ENCODE data around the gene LRRTM3. TPM values are rescaled to one million over a fixed set of nuclear protein-coding genes. Genes with fewer than 3 reads are reported as not detected.

LRRTM3 gene
- total RNA-seq, 6 donors from 2014 or later, result not detected

DNA sequence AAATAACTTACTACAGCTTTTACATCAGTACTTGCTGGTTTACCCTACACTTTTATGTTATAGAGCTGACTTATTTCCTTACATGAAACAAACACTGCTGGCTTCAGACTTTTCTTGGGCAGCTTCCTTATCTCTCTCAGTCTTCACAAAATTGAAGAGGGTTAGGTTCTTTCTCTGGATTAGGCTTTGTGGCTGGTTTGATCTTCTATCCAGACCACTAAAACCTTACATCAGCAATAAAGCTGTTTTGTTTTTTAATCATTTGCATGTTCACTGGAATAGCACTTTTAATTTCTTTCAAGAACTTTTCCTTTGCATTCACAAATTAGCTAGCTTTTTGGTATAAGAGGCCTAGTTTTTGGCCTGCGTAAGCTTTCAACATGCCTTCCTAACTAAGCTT lies 218.7 kb downstream of the LRRTM3 start:
- Histone ChIP-seq H3K27ac (no peak overlapping the region), H3K9me3 (no peaks in the 10 kb centered on the region), H3K4me1 (no peaks in the 10 kb centered on the region), H3K36me3 (no peaks in the 10 kb centered on the region), H3K4me3 (no peak overlapping the region), H3K27me3 (no peaks in the 10 kb centered on the region)
- 71 to 98% methylated on average over 1 of the region's 1 CpG for WGBS, 2 donors
- TF ChIP-seq EP300 (IDR thresholded peaks at IDR 0.05) (no peak), POLR2AphosphoS5 (IDR thresholded peaks at IDR 0.05) (no peak), POLR2A (IDR thresholded peaks at IDR 0.05) (no peak)
- TF ChIP-seq, protein P1, sequence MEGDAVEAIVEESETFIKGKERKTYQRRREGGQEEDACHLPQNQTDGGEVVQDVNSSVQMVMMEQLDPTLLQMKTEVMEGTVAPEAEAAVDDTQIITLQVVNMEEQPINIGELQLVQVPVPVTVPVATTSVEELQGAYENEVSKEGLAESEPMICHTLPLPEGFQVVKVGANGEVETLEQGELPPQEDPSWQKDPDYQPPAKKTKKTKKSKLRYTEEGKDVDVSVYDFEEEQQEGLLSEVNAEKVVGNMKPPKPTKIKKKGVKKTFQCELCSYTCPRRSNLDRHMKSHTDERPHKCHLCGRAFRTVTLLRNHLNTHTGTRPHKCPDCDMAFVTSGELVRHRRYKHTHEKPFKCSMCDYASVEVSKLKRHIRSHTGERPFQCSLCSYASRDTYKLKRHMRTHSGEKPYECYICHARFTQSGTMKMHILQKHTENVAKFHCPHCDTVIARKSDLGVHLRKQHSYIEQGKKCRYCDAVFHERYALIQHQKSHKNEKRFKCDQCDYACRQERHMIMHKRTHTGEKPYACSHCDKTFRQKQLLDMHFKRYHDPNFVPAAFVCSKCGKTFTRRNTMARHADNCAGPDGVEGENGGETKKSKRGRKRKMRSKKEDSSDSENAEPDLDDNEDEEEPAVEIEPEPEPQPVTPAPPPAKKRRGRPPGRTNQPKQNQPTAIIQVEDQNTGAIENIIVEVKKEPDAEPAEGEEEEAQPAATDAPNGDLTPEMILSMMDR (IDR thresholded peaks at IDR 0.05), result no peak
- ATAC-seq (ENCODE audit: low FRiP score in 2 of 2), result no peak
- DNase-seq, result no peak
